Ramos (cell line): Measurements from ENCODE around the gene BAZ2B.

Source experiments
- in situ Hi-C: fragments of 300-500 bp; cut with MboI; formaldehyde crosslinking; loops from one replicate; pipeline ENCODE4 v1.14.3; 2022; ENCODE audit warnings: low sequenced_read_pairs; ENCODE audit not compliant: unreplicated experiment

BAZ2B gene

GRCh38 chr2:159285929-159286708 lies 330.2 kb downstream of the BAZ2B start, which contains the start of gene WDSUB1:
Gene WDSUB1 (minus strand): TSS chr2:159286703. CDS start chr2:159283069, 3,634 bp downstream.
- in situ Hi-C loops, result no loop called here

- in situ Hi-C loops, result no loop called here
Measured at GRCh38 chr2:159285433-159285832, 330.9 kb downstream of the BAZ2B start.

- in situ Hi-C loops, result no loop called here
Measured at GRCh38 chr2:159283529-159283928, 332.8 kb downstream of the BAZ2B start.

- in situ Hi-C loops, result no loop called here
Measured at GRCh38 chr2:159281002-159281401, 335.3 kb downstream of the BAZ2B start.

- in situ Hi-C loops, result no loop called here
Measured at GRCh38 chr2:159279700-159280099, 336.6 kb downstream of the BAZ2B start.

- in situ Hi-C loops, result no loop called here
Measured at GRCh38 chr2:159275111-159275510, 341.2 kb downstream of the BAZ2B start.

- in situ Hi-C loops, result no loop called here
Measured at GRCh38 chr2:159272156-159272555, 344.2 kb downstream of the BAZ2B start.

- in situ Hi-C loops, result no loop called here
Measured at GRCh38 chr2:159270744-159271379, 345.5 kb downstream of the BAZ2B start.
